Ishikawa (cell line): ENCODE data around the gene TERB1.

Experiments used
- NFIC ChIP-seq: IDR thresholded peaks from 2 replicates; pipeline ENCODE4 v1.6.1; 2012
- RAD21 ChIP-seq: IDR thresholded peaks from 2 replicates; pipeline ENCODE4 v1.6.1; 2012; ENCODE audit warnings: low read depth
- REST ChIP-seq: IDR thresholded peaks from 2 replicates; pipeline ENCODE4 v1.6.1; 2012; ENCODE audit warnings: low read depth, mild to moderate bottlenecking
- USF1 ChIP-seq: IDR thresholded peaks from 2 replicates; pipeline ENCODE4 v1.6.1; 2012

GRCh38 chr16:66787427-66787826 lies 14.0 kb downstream of the TERB1 start:
- TF ChIP-seq USF1 (no peak), RAD21 (no peak), NFIC (no peak), REST (no peak)
